NCI-H1436 treated with DMSO at 0.1 percent for 48 hours (cell line): ENCODE measurements around the gene GNAO1.

Source experiments
- DNase-seq: peaks from one replicate; lab custom pipeline; 2025; lab: John Stamatoyannopoulos, UW

The GNAO1 gene

DNA sequence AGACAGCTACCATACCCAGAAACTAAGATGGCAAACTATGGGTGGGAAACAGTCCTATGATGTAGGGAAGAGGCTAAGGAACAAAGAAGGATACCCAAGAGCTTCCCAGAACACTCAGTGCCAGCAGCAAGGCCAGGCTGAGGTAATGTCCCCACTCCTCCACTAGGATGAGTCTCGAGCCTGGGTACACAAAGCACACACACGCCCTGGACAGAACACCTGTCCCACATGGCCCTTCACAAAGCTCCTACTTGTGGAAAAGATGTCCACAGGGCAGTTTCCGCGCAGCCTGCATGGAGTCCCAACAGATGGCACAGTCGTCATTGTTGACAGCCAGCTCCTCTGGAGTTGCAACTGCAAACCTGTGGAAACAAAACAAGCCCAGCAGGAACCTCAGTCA lies 210.2 kb downstream of the GNAO1 start:
- DNase-seq: no peak

GRCh38 chr16:56405977-56406672 lies 214.8 kb downstream of the GNAO1 start:
- DNase-seq: no peak
